HEK293 (cell line): ENCODE measurements around the gene HPD.

Source experiments
- BCL11A ChIP-seq: fragments of 450-650 bp; formaldehyde crosslinking; IDR thresholded peaks from 2 replicates; pipeline ENCODE4 v1.5.1; 2016; ENCODE audit warnings: low read depth, missing biosample characterization, missing genetic modification characterization
- BCL6B ChIP-seq: fragments of 450-650 bp; formaldehyde crosslinking; IDR thresholded peaks from 2 replicates; pipeline ENCODE4 v1.5.1; 2017; ENCODE audit warnings: missing biosample characterization, missing genetic modification characterization
- IKZF3 ChIP-seq: fragments of 450-650 bp; IDR thresholded peaks from 2 replicates; pipeline ENCODE4 v1.5.0; 2018; ENCODE audit warnings: missing biosample characterization, mild to moderate bottlenecking, missing genetic modification characterization, moderate library complexity
- KLF16 ChIP-seq: fragments of 450-650 bp; formaldehyde crosslinking; IDR thresholded peaks from 2 replicates; pipeline ENCODE4 v1.5.1; 2017; ENCODE audit warnings: missing biosample characterization, missing genetic modification characterization
- KLF7 ChIP-seq: fragments of 450-650 bp; formaldehyde crosslinking; IDR thresholded peaks from 2 replicates; pipeline ENCODE4 v1.5.1; 2016; ENCODE audit warnings: missing biosample characterization, missing genetic modification characterization, borderline replicate concordance
- OSR2 ChIP-seq: fragments of 450-650 bp; formaldehyde crosslinking; IDR thresholded peaks from 2 replicates; pipeline ENCODE4 v1.5.1; 2016; ENCODE audit warnings: missing biosample characterization, missing genetic modification characterization
- REPIN1 ChIP-seq: fragments of 450-650 bp; formaldehyde crosslinking; IDR thresholded peaks from 2 replicates; pipeline ENCODE4 v1.5.1; 2017; ENCODE audit warnings: missing biosample characterization, missing genetic modification characterization, low read depth
- SP7 ChIP-seq: fragments of 450-650 bp; formaldehyde crosslinking; IDR thresholded peaks from 2 replicates; pipeline ENCODE4 v1.5.1; 2016; ENCODE audit warnings: missing biosample characterization, missing genetic modification characterization
- TCF7L2 ChIP-seq: IDR thresholded peaks from 2 replicates; pipeline ENCODE4 v1.6.1; 2011; ENCODE audit warnings: low read depth, mild to moderate bottlenecking, inconsistent platforms, low read length, moderate library complexity, borderline replicate concordance
- TSHZ1 ChIP-seq: fragments of 450-650 bp; formaldehyde crosslinking; IDR thresholded peaks from 2 replicates; pipeline ENCODE4 v1.5.1; 2016; ENCODE audit warnings: missing biosample characterization, missing genetic modification characterization, borderline replicate concordance
- ZBTB7A ChIP-seq: fragments of 450-650 bp; formaldehyde crosslinking; IDR thresholded peaks from 2 replicates; pipeline ENCODE4 v1.5.1; 2016; ENCODE audit warnings: low read depth, missing biosample characterization, missing genetic modification characterization
- ZFHX2 ChIP-seq: fragments of 450-650 bp; formaldehyde crosslinking; conservative IDR thresholded peaks from 2 replicates; pipeline ENCODE4 v1.5.1; 2016; ENCODE audit warnings: missing biosample characterization, missing genetic modification characterization
- ZFP37 ChIP-seq: fragments of 450-650 bp; formaldehyde crosslinking; IDR thresholded peaks from 2 replicates; pipeline ENCODE4 v1.5.1; 2016; ENCODE audit warnings: missing biosample characterization, missing genetic modification characterization
- ZFP69B ChIP-seq: fragments of 450-650 bp; formaldehyde crosslinking; IDR thresholded peaks from 2 replicates; pipeline ENCODE4 v1.5.1; 2016; ENCODE audit warnings: missing biosample characterization, missing genetic modification characterization
- ZNF10 ChIP-seq: fragments of 450-650 bp; formaldehyde crosslinking; IDR thresholded peaks from 2 replicates; pipeline ENCODE4 v1.5.1; 2017; ENCODE audit warnings: missing biosample characterization, missing genetic modification characterization
- ZNF19 ChIP-seq: fragments of 450-650 bp; formaldehyde crosslinking; IDR thresholded peaks from 2 replicates; pipeline ENCODE4; 2016; ENCODE audit warnings: missing biosample characterization, missing genetic modification characterization, low read depth
- ZNF2 ChIP-seq: fragments of 450-650 bp; formaldehyde crosslinking; IDR thresholded peaks from 2 replicates; pipeline ENCODE4 v1.5.1; 2016; ENCODE audit warnings: missing biosample characterization, missing genetic modification characterization
- ZNF24 ChIP-seq: fragments of 450-650 bp; formaldehyde crosslinking; IDR thresholded peaks from 2 replicates; pipeline ENCODE4 v1.5.1; 2016; ENCODE audit warnings: missing biosample characterization, missing genetic modification characterization
- ZNF335 ChIP-seq: fragments of 450-650 bp; formaldehyde crosslinking; conservative IDR thresholded peaks from 2 replicates; pipeline ENCODE4 v1.5.1; 2016; ENCODE audit warnings: missing biosample characterization, missing genetic modification characterization
- ZNF404 ChIP-seq: fragments of 450-650 bp; formaldehyde crosslinking; IDR thresholded peaks from 2 replicates; pipeline ENCODE4 v1.5.1; 2017; ENCODE audit warnings: missing biosample characterization, missing genetic modification characterization
- ZNF449 ChIP-seq: fragments of 450-650 bp; formaldehyde crosslinking; IDR thresholded peaks from 2 replicates; pipeline ENCODE4 v1.5.1; 2017; ENCODE audit warnings: missing biosample characterization, mild to moderate bottlenecking, missing genetic modification characterization, moderate library complexity
- ZNF544 ChIP-seq: fragments of 450-650 bp; formaldehyde crosslinking; IDR thresholded peaks from 2 replicates; pipeline ENCODE4 v1.5.0; 2017; ENCODE audit warnings: missing biosample characterization, missing genetic modification characterization
- ZNF561 ChIP-seq: fragments of 450-650 bp; IDR thresholded peaks from 2 replicates; pipeline ENCODE4 v1.5.1; 2018; ENCODE audit warnings: missing biosample characterization, missing genetic modification characterization, borderline replicate concordance
- ZNF571 ChIP-seq: fragments of 450-650 bp; formaldehyde crosslinking; IDR thresholded peaks from 2 replicates; pipeline ENCODE4 v1.5.0; 2017; ENCODE audit warnings: missing biosample characterization, missing genetic modification characterization
- ZNF585B ChIP-seq: fragments of 450-650 bp; formaldehyde crosslinking; IDR thresholded peaks from 2 replicates; pipeline ENCODE4 v1.5.1; 2016; ENCODE audit warnings: missing biosample characterization, missing genetic modification characterization
- ZNF621 ChIP-seq: fragments of 450-650 bp; formaldehyde crosslinking; IDR thresholded peaks from 2 replicates; pipeline ENCODE4 v1.5.1; 2017; ENCODE audit warnings: missing biosample characterization, missing genetic modification characterization
- ZNF629 ChIP-seq: fragments of 450-650 bp; formaldehyde crosslinking; IDR thresholded peaks from 2 replicates; pipeline ENCODE4 v1.5.1; 2017; ENCODE audit warnings: missing biosample characterization, missing genetic modification characterization
- ZNF76 ChIP-seq: fragments of 450-650 bp; formaldehyde crosslinking; IDR thresholded peaks from 2 replicates; pipeline ENCODE4; 2016; ENCODE audit warnings: low read depth, missing biosample characterization, missing genetic modification characterization, borderline replicate concordance
- ZSCAN23 ChIP-seq: fragments of 450-650 bp; formaldehyde crosslinking; IDR thresholded peaks from 2 replicates; pipeline ENCODE4 v1.5.1; 2016; ENCODE audit warnings: missing biosample characterization, missing genetic modification characterization
- TF ChIP-seq, protein P1 (sequence below): fragments of 450-650 bp; formaldehyde crosslinking; IDR thresholded peaks from 2 replicates; pipeline ENCODE4 v1.5.0; 2017; ENCODE audit warnings: missing biosample characterization, missing genetic modification characterization, borderline replicate concordance

The HPD gene

DNA sequence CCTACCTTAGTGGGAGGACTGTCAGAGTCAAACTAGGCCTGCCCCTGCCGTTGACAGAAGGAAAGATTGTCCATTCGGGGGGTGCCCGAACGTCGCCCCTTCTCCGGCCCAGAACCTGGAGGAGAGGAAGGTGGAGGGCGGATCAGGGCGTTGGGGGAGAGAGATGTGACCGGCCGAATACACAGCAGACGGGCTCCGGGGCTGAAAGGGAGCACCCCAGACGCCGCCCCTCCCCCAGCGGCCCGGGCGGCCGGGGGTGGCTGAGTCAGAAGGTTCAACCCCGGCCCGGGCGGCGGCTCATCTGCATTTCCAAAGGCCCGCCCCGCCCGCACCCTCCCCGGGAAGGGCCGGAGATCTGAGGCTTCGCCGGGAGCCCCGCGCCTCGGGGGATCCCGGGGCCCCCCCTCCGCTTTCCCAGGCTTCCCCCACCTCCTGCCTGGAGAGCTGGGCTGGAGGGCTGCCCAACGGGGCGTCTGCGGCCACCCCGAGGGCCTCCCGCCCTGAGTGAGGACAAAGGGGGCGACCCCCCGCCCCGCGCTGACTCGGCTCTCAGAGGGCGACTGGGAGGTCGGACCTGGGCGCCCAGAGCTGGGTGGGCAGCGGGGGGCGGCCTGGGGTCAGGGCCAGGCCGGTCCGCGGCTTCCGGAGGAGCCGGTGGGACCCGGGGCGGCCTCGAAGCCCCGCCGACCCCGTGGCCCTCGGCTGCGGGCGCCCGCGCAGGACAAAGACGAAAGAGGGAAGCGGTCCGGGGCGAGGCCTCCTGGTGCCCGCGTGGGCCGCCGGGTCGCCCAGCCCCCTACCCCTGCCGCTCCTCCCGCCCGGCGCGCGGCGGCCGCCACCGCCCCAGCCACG lies 58.6 kb downstream of the HPD start (continued):
- peak; percentile 74; the same call in 1 of the 2 replicates for TF ChIP-seq ZFP37 (tag by site-specific recombination)
- TF ChIP-seq ZNF404 (tag by site-specific recombination) = no peak
- TF ChIP-seq ZFHX2 (tag by site-specific recombination) = peak; percentile 76
- TF ChIP-seq ZNF10 (tag by site-specific recombination) = peak; percentile 39; the same call in 1 of the 2 replicates
- TF ChIP-seq IKZF3 (tag by site-specific recombination) = peak; percentile 99
- peak; percentile 51 for TF ChIP-seq ZFP69B
- peak; percentile 98 for TF ChIP-seq BCL11A (tag by site-specific recombination)
- TF ChIP-seq ZNF571 (tag by site-specific recombination) = no peak
- no peak for TF ChIP-seq ZNF621 (tag by site-specific recombination)
- TF ChIP-seq TCF7L2 = peak; percentile 85; the same call in 1 of the 2 replicates
- TF ChIP-seq KLF16 (tag by site-specific recombination) = peak; percentile 77; the same call in 1 of the 2 replicates
- TF ChIP-seq TSHZ1 (tag by site-specific recombination) = peak; percentile 65; the same call in 1 of the 2 replicates
- TF ChIP-seq ZSCAN23 (tag by site-specific recombination) = 0 out of 2 replicates have a peak, but pooled peaks have one; percentile 70
- TF ChIP-seq KLF7 (tag by site-specific recombination) = peak; percentile 93
- peak; percentile 41; the same call in 1 of the 2 replicates for TF ChIP-seq ZNF335 (tag by site-specific recombination)
- TF ChIP-seq ZNF2 (tag by site-specific recombination) = peak; percentile 84; the same call in 1 of the 2 replicates
- no peak for TF ChIP-seq BCL6B (tag by site-specific recombination)
- TF ChIP-seq ZBTB7A (tag by site-specific recombination) = peak; percentile 78; the same call in 1 of the 2 replicates
- TF ChIP-seq, protein P1, sequence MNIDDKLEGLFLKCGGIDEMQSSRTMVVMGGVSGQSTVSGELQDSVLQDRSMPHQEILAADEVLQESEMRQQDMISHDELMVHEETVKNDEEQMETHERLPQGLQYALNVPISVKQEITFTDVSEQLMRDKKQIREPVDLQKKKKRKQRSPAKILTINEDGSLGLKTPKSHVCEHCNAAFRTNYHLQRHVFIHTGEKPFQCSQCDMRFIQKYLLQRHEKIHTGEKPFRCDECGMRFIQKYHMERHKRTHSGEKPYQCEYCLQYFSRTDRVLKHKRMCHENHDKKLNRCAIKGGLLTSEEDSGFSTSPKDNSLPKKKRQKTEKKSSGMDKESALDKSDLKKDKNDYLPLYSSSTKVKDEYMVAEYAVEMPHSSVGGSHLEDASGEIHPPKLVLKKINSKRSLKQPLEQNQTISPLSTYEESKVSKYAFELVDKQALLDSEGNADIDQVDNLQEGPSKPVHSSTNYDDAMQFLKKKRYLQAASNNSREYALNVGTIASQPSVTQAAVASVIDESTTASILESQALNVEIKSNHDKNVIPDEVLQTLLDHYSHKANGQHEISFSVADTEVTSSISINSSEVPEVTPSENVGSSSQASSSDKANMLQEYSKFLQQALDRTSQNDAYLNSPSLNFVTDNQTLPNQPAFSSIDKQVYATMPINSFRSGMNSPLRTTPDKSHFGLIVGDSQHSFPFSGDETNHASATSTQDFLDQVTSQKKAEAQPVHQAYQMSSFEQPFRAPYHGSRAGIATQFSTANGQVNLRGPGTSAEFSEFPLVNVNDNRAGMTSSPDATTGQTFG = no peak
- TF ChIP-seq ZNF449 = peak; percentile 45; the same call in 1 of the 2 replicates
- TF ChIP-seq ZNF19 (tag by site-specific recombination) = no peak
- TF ChIP-seq ZNF561 (tag by site-specific recombination) = peak; percentile 88
- TF ChIP-seq ZNF24 (tag by site-specific recombination) = peak; percentile 81
- TF ChIP-seq ZNF585B (tag by site-specific recombination) = no peak
- peak; percentile 80 for TF ChIP-seq ZNF629 (tag by site-specific recombination)
- TF ChIP-seq OSR2 (tag by site-specific recombination) = peak; percentile 51; the same call in 1 of the 2 replicates
- no peak for TF ChIP-seq ZNF544 (tag by site-specific recombination)
- TF ChIP-seq SP7 = peak; percentile 90
- TF ChIP-seq REPIN1 (tag by site-specific recombination) = no peak
- peak; percentile 70; the same call in 1 of the 2 replicates for TF ChIP-seq ZNF76 (tag by site-specific recombination)
